ENCODE data around the gene OTOP3.

OTOP3 gene

DNA sequence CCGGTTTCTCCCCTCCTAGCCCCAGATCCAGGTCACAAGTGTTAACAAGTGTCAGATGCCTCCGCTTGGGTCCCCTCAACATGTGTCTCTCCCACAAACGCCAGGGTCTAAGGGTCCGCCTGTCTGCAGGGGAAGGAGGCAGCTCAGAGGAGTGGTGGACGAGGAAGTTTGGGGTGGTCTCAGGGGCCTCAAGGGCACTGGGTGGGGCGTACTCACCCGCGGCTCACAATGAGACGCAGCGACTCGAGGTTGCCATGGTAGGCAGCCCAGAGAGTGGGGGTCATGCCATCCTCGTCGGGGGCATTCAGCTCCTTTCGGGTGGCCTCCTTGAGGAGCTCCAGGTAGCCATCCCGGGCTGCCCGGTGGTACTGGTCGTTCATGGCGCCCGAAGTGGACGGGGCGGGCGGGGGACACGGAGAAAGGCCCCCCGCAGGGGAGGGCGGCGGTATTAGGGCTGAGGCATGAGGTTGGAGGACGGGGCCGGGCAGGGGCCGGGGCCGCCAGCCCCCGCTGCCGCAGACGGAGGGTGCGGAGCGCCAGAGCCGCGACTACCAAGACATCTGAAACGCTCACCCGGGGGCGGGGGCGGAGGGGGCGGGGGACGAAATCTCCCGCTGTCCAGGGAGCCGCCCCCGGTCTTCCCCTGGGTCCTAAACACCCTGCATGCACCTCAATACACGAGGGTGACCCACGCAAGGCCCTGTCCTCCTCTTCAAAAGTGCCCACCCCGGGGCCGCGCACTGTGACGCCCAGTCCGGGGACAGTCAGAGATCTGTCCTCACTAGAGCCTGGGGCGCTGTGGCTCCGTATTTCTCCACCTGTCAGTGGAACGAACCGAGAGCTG, 12.8 kb upstream of the OTOP3 start, which contains the start of gene USH1G:
TSS of gene USH1G (minus strand) at position 562 of the 844 bp plus-strand sequence. CDS start at position 380, 182 bp downstream.
- no peak within 1 kb of the TSS for H3K4me3 Mint-ChIP-seq
- H3K9me3 Mint-ChIP-seq, result no peaks in the 10 kb centered on the region
- CTCF ChIA-PET, result interaction anchor here (11.0 kb wide), 1 partner anchor 36 kb away, joined by 152 read pairs; no protein-coding TSS in a partner anchor
- H3K4me1 Mint-ChIP-seq, result peaks cover 5% of the 10 kb centered on the region
- H3K36me3 Mint-ChIP-seq, result no peaks in the 10 kb centered on the region
- H3K27ac Mint-ChIP-seq, result no peak within 1 kb of the TSS
- peaks cover 100% of the 10 kb centered on the region for H3K27me3 Mint-ChIP-seq
- DNase-seq, result no peak

DNA sequence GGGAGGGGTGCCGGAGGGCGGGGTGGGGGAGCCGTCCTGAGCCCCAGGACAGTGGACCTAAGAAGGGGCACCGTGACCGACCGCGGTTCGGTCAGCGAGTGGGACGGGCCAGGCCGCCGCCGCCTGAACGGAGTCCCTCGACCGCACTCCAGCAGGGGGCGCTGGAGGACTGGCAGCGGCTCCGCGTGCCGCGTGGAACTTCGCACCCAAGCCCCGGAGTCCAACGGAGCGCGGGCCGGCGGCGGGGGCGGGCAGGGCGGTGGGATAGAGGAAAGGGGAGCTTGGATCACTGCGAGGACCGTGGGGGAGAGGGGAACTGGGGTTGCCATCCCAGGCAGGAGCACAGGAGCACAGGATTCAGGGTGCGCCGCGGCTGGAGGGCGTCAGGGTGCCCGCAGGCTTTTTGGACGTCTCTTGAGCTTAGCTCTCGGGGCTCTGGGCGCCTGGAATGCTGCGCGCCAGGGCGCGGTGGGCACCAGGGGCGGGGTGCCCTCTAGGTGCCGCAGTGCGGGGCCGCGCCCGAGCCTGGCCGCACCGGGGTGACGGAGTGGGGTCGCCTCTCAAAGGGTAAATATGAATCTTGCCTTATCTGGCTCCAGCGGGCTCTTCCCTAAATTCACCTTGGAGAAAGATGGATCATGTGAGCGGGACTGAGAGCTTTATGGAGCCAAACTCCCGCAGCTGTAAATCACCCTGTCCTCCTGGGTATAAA, 12.0 kb upstream of the OTOP3 start:
- DNase-seq, result peak; percentile 81
- Mint-ChIP-seq H3K9me3 (no peaks in the 10 kb centered on the region), H3K27me3 (peaks cover 100% of the 10 kb centered on the region), H3K27ac (no peak overlapping the region), H3K36me3 (no peaks in the 10 kb centered on the region), H3K4me3 (no peak overlapping the region), H3K4me1 (peaks cover 5% of the 10 kb centered on the region)
- CTCF ChIA-PET, result interaction anchor here (2.0 to 11.0 kb wide), 2 partner anchors 10 to 36 kb away, joined by 6 to 152 read pairs; no protein-coding TSS in a partner anchor

GRCh38 chr17:74924250-74924948, 11.3 kb upstream of the OTOP3 start, which contains the start of gene OTOP2:
Gene OTOP2, plus strand, starts transcription at chr17:74924273. Its CDS starts 360 bp downstream, at chr17:74924633.
- no peak within 1 kb of the TSS for H3K4me3 Mint-ChIP-seq
- peaks cover 99% of the 10 kb centered on the region for H3K27me3 Mint-ChIP-seq
- H3K36me3 Mint-ChIP-seq, result no peaks in the 10 kb centered on the region
- H3K9me3 Mint-ChIP-seq, result no peaks in the 10 kb centered on the region
- DNase-seq, result no peak
- H3K27ac Mint-ChIP-seq, result no peak within 1 kb of the TSS
- CTCF ChIA-PET, result interaction anchor here (2.0 to 11.0 kb wide), 2 partner anchors 11 to 35 kb away, joined by 6 to 152 read pairs; no protein-coding TSS in a partner anchor
- H3K4me1 Mint-ChIP-seq, result peaks cover 5% of the 10 kb centered on the region

DNA sequence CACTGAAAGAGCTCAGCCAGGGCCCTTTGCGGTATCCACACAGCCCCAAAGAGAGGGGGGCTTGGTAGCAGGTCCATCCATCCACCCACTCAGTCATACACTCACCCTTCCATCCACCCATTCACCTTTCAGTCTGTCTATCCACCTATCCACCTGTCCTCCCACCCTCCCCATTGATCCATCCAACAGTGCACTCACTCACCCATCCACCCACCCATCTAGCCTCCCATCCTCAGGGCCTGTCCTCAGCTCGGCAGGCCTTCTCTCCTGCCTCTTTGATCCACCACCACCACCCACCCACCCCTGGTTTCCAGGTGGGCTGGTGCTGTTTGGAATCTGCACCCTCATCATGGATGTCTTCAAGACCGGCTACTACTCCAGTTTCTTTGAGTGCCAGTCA, 10.5 kb upstream of the OTOP3 start:
- CTCF ChIA-PET, result interaction anchor here (1.0 to 11.0 kb wide), 3 partner anchors 8 to 34 kb away, joined by 4 to 152 read pairs (median 6); no protein-coding TSS in a partner anchor
- H3K36me3 Mint-ChIP-seq, result no peaks in the 10 kb centered on the region
- no peaks in the 10 kb centered on the region for H3K9me3 Mint-ChIP-seq
- no peak for DNase-seq
- peaks cover 5% of the 10 kb centered on the region for H3K4me1 Mint-ChIP-seq
- H3K27me3 Mint-ChIP-seq, result peaks cover 98% of the 10 kb centered on the region
- no peak overlapping the region for H3K4me3 Mint-ChIP-seq
- no peak overlapping the region for H3K27ac Mint-ChIP-seq

GRCh38 chr17:74928786-74929185, 6.9 kb upstream of the OTOP3 start:
- H3K27ac Mint-ChIP-seq, result no peak overlapping the region
- CTCF ChIA-PET, result interaction anchor here (0.6 to 11.0 kb wide), 2 partner anchors 31 to 71 kb away, joined by 4 to 152 read pairs; no protein-coding TSS in a partner anchor

DNA sequence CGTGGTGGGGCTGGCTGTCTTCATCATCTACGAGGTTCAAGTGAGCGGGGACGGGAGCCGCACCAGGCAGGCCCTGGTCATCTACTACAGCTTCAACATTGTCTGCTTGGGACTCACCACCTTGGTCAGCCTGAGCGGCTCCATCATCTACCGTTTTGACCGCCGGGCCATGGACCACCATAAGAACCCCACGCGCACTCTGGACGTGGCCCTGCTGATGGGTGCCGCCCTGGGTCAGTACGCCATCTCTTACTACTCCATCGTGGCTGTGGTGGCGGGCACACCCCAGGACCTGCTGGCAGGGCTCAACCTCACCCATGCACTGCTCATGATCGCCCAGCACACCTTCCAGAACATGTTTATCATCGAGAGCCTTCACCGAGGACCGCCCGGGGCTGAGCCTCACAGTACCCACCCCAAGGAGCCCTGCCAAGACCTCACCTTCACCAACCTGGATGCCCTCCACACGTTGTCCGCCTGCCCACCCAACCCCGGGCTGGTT, 5.1 kb upstream of the OTOP3 start:
- H3K27ac Mint-ChIP-seq, result peak overlapping the region; percentile 74
- DNase-seq, result no peak
- no peaks in the 10 kb centered on the region for H3K4me1 Mint-ChIP-seq
- H3K36me3 Mint-ChIP-seq, result no peaks in the 10 kb centered on the region
- no peaks in the 10 kb centered on the region for H3K9me3 Mint-ChIP-seq
- H3K4me3 Mint-ChIP-seq, result no peak overlapping the region
- CTCF ChIA-PET, result no interaction called here
- peaks cover 97% of the 10 kb centered on the region for H3K27me3 Mint-ChIP-seq

More at GRCh38 chr17:74928786-74929185, 6.9 kb upstream of the OTOP3 start:
- H3K9me3 Mint-ChIP-seq, result no peaks in the 10 kb centered on the region
- H3K36me3 Mint-ChIP-seq, result no peaks in the 10 kb centered on the region
- no peak for DNase-seq
- H3K27me3 Mint-ChIP-seq, result peaks cover 97% of the 10 kb centered on the region
- H3K4me3 Mint-ChIP-seq, result no peak overlapping the region
- H3K4me1 Mint-ChIP-seq, result peaks cover 5% of the 10 kb centered on the region

- no peaks in the 10 kb centered on the region for H3K36me3 Mint-ChIP-seq
- no peaks in the 10 kb centered on the region for H3K9me3 Mint-ChIP-seq
- H3K27ac Mint-ChIP-seq, result no peak overlapping the region
- H3K4me3 Mint-ChIP-seq, result no peak overlapping the region
- DNase-seq, result no peak
- no peaks in the 10 kb centered on the region for H3K4me1 Mint-ChIP-seq
- peaks cover 98% of the 10 kb centered on the region for H3K27me3 Mint-ChIP-seq
- CTCF ChIA-PET, result no interaction called here
Observed at GRCh38 chr17:74935048-74935447, 650 bp upstream of the OTOP3 start.

DNA sequence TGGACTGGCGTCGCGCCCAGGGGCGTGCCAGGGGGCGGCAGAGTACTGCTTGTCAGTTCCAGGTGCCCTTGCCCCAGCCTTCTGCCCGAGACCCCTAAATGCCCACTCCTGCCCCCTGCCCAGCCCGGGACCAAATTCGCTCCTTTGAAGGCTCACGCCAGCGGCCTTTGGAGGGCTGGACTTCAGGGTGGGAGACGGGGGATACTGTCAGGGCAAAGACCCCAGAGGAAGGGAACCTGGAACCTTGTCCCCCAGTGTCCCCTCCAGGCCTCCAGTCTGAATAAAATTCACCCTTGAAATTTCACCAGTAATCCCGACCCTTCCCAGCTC, 737 bp downstream of the OTOP3 start:
- no peak overlapping the region for H3K4me3 Mint-ChIP-seq
- peaks cover 96% of the 10 kb centered on the region for H3K27me3 Mint-ChIP-seq
- no peak overlapping the region for H3K27ac Mint-ChIP-seq
- no peaks in the 10 kb centered on the region for H3K36me3 Mint-ChIP-seq
- H3K4me1 Mint-ChIP-seq, result no peaks in the 10 kb centered on the region
- no peaks in the 10 kb centered on the region for H3K9me3 Mint-ChIP-seq
- CTCF ChIA-PET, result no interaction called here
- DNase-seq, result no peak

DNA sequence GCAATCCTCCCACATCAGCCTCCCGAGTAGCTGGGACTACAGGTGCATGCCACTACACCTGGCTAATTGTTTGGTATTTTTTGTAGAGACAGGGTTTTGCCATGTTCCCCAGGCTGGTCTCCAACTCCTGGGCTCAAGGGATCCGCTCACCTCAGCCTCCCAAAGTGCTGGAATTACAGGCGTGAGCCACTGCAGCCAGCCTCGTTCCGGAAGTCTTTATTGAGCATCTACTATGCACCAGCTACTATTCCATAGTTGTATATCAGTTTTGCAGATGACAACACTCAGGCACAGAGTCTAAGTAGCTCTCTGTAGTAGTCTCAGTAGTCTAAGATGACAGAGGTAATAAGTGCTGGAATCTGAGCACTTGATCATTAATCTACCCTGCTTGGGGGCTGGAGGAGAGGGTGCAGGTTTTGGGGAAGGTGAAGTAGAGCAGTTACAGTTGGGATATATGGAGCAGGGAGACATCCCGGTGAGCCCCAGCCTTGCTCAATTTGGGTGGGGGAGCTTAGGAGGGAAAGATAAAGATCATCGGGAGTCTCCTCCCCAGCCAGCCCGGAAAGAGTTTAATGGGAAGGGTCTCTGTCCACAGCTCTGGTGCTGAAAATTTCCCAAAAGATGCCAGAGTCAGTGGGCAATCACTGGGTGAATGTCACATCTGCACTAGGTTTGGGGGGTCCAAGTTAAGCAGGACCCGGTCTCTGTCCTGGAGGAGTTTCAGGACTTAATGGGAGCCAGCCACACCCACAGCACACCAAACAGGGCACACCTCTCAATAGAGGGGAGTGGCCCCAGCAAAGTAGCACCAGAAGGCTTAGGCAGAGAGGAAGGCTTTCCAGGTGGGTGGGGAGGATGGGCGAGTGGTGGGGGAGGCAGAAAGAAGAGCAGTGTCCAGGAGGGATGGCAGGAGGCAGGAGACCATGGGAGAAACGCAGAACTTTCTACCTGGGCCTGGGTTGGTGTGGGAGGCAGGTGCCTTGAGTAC, 1.7 kb downstream of the OTOP3 start:
- no peaks in the 10 kb centered on the region for H3K36me3 Mint-ChIP-seq
- H3K27ac Mint-ChIP-seq, result no peak overlapping the region
- H3K27me3 Mint-ChIP-seq, result peaks cover 97% of the 10 kb centered on the region
- CTCF ChIA-PET, result interaction anchor here (1.1 kb wide), 1 partner anchor 23 kb away, joined by 3 read pairs; no protein-coding TSS in a partner anchor
- no peaks in the 10 kb centered on the region for H3K4me1 Mint-ChIP-seq
- DNase-seq, result no peak
- H3K9me3 Mint-ChIP-seq, result no peaks in the 10 kb centered on the region
- H3K4me3 Mint-ChIP-seq, result no peak overlapping the region

- no peaks in the 10 kb centered on the region for H3K36me3 Mint-ChIP-seq
- no peaks in the 10 kb centered on the region for H3K9me3 Mint-ChIP-seq
- DNase-seq, result no peak
- H3K27me3 Mint-ChIP-seq, result peaks cover 96% of the 10 kb centered on the region
- H3K4me3 Mint-ChIP-seq, result no peak overlapping the region
- no peaks in the 10 kb centered on the region for H3K4me1 Mint-ChIP-seq
- CTCF ChIA-PET, result interaction anchor here (1.1 to 1.2 kb wide), 2 partner anchors 22 to 23 kb away, joined by 3 read pairs; no protein-coding TSS in a partner anchor
- H3K27ac Mint-ChIP-seq, result no peak overlapping the region
Observed at GRCh38 chr17:74938194-74938950, 2.7 kb downstream of the OTOP3 start.

- Mint-ChIP-seq H3K9me3 (no peaks in the 10 kb centered on the region), H3K27ac (no peak overlapping the region), H3K27me3 (peaks cover 96% of the 10 kb centered on the region), H3K4me1 (no peaks in the 10 kb centered on the region), H3K4me3 (no peak overlapping the region), H3K36me3 (no peaks in the 10 kb centered on the region)
- CTCF ChIA-PET, result interaction anchor here (0.9 to 1.2 kb wide), 2 partner anchors 22 to 49 kb away, joined by 3 read pairs; no protein-coding TSS in a partner anchor
- no peak for DNase-seq
Observed at GRCh38 chr17:74939534-74939933, 3.8 kb downstream of the OTOP3 start.

GRCh38 chr17:74941128-74941725, 5.5 kb downstream of the OTOP3 start:
- Mint-ChIP-seq H3K4me3 (no peak overlapping the region), H3K27me3 (peaks cover 94% of the 10 kb centered on the region), H3K4me1 (no peaks in the 10 kb centered on the region), H3K27ac (no peak overlapping the region), H3K9me3 (no peaks in the 10 kb centered on the region), H3K36me3 (no peaks in the 10 kb centered on the region)
- DNase-seq, result no peak
- CTCF ChIA-PET, result no interaction called here

Measured in activated naive CD4-positive, alpha-beta T cell treated with anti-CD3 and anti-CD28 coated beads, Interleukin-2, amount 10 ng/mL, durations not matched to agents 7 days and 5 days (primary cell).